GM18873 (cell line): ENCODE data around the gene VARS1.
"Not testable (repeated sequence)": the region's sequence is repeated elsewhere in the genome, so short reads cannot be mapped to it uniquely, and the experiment has no call there.

Experiments
- ATAC-seq: cut with Tn5 transposase; IDR thresholded peaks from one replicate; pipeline ENCODE4 v1.9.1; 2021; ENCODE audit warnings: mild to moderate bottlenecking, moderate library complexity, moderate number of reproducible peaks; ENCODE audit not compliant: unreplicated experiment, low FRiP score

The VARS1 gene

GRCh38 chr6:31794866-31795615 lies 511 bp downstream of the VARS1 start:
- ATAC-seq: no peak

- ATAC-seq: no peak
These were observed 1.2 kb downstream of the VARS1 start for GRCh38 chr6:31794294-31794865.

- ATAC-seq: not testable (repeated sequence)
These were observed 1.7 kb downstream of the VARS1 start for GRCh38 chr6:31793927-31794245.

GRCh38 chr6:31792761-31793171 lies 2.8 kb downstream of the VARS1 start:
- ATAC-seq: no peak

GRCh38 chr6:31792090-31792374 lies 3.5 kb downstream of the VARS1 start:
- no peak for ATAC-seq

- ATAC-seq: no peak
These were observed 4.0 kb downstream of the VARS1 start for GRCh38 chr6:31791324-31792089.

GRCh38 chr6:31785475-31785874 lies 10.1 kb downstream of the VARS1 start:
- ATAC-seq: no peak

GRCh38 chr6:31784098-31784925 lies 11.2 kb downstream of the VARS1 start:
- ATAC-seq: no peak

- no peak for ATAC-seq
These were observed 13.3 kb downstream of the VARS1 start for GRCh38 chr6:31782126-31782855.

- no peak for ATAC-seq
These were observed 14.1 kb downstream of the VARS1 start for GRCh38 chr6:31781244-31782125.

- ATAC-seq: no peak
These were observed 14.9 kb downstream of the VARS1 start for GRCh38 chr6:31780507-31781243.

GRCh38 chr6:31779908-31780307 lies 15.6 kb downstream of the VARS1 start:
- ATAC-seq: no peak

- no peak for ATAC-seq
These were observed 16.3 kb downstream of the VARS1 start for GRCh38 chr6:31778999-31779885.

- ATAC-seq: no peak
These were observed 17.4 kb downstream of the VARS1 start for GRCh38 chr6:31778193-31778592.

GRCh38 chr6:31777667-31778050 lies 17.9 kb downstream of the VARS1 start:
- ATAC-seq: no peak

- ATAC-seq: no peak
These were observed 18.4 kb downstream of the VARS1 start, which contains the start of gene VWA7 for GRCh38 chr6:31776989-31777666. VWA7 (minus strand) TSS chr6:31777328; CDS start chr6:31776779, 549 bp downstream.

- ATAC-seq: no peak
These were observed 19.0 kb downstream of the VARS1 start for GRCh38 chr6:31776485-31776988.
